Activated naive CD4-positive, alpha-beta T cell treated with anti-CD3 and anti-CD28 coated beads, Interleukin-2, amount 10 ng/mL, durations not matched to agents 7 days and 5 days (primary cell): Measurements from ENCODE around the gene CRIP2.

Experiments used
- CTCF ChIA-PET: fragments of 350-600 bp; sonication (Branson Sonifier 250); formaldehyde crosslinking; loops from one replicate; lab custom pipeline; 2021; ENCODE audit warnings: antibody characterized with exemption; lab: Charles Lee
- DNase-seq: peaks from one replicate; pipeline ENCODE4 v3.0.0-alpha.2; 2020
- H3K27ac Mint-ChIP-seq: one replicate; pipeline ENCODE4 v1.8.0; 2021; ENCODE audit warnings: mild to moderate bottlenecking, moderate library complexity, mixed read lengths
- H3K27me3 Mint-ChIP-seq: one replicate; pipeline ENCODE4 v1.8.0; 2021; ENCODE audit warnings: mild to moderate bottlenecking, mixed read lengths
- H3K36me3 Mint-ChIP-seq: one replicate; pipeline ENCODE4 v1.8.0; 2021; ENCODE audit warnings: mixed read lengths
- H3K4me1 Mint-ChIP-seq: one replicate; pipeline ENCODE4 v1.8.0; 2021; ENCODE audit warnings: mixed read lengths
- H3K4me3 Mint-ChIP-seq: one replicate; pipeline ENCODE4 v1.8.0; 2021; ENCODE audit warnings: mild to moderate bottlenecking, moderate library complexity, mixed read lengths
- H3K9me3 Mint-ChIP-seq: one replicate; pipeline ENCODE4 v1.8.0; 2021; ENCODE audit warnings: mixed read lengths

CRIP2 gene

DNA sequence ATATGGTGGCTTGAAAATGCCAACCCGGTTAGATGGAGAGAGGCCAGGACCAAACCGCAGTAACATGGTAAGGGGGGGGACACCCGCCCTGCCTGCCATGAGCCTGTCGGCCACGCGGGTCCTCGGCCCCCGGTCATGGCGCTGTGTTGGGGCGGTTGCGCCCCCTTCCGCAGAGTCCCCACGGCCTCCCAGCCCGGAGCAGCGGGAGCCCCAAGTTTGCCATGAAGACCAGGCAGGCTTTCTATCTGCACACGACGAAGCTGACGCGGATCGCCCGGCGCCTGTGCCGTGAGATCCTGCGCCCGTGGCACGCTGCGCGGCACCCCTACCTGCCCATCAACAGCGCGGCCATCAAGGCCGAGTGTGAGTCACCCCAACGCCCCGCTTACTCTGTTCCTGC is 10.1 kb upstream of the CRIP2 start:
- H3K36me3 Mint-ChIP-seq: peaks cover 9% of the 10 kb centered on the region
- H3K27me3 Mint-ChIP-seq: no peaks in the 10 kb centered on the region
- no peak overlapping the region for H3K4me3 Mint-ChIP-seq
- CTCF ChIA-PET: no interaction called here
- no peaks in the 10 kb centered on the region for H3K9me3 Mint-ChIP-seq
- no peak overlapping the region for H3K27ac Mint-ChIP-seq
- DNase-seq: no peak
- H3K4me1 Mint-ChIP-seq: no peaks in the 10 kb centered on the region

DNA sequence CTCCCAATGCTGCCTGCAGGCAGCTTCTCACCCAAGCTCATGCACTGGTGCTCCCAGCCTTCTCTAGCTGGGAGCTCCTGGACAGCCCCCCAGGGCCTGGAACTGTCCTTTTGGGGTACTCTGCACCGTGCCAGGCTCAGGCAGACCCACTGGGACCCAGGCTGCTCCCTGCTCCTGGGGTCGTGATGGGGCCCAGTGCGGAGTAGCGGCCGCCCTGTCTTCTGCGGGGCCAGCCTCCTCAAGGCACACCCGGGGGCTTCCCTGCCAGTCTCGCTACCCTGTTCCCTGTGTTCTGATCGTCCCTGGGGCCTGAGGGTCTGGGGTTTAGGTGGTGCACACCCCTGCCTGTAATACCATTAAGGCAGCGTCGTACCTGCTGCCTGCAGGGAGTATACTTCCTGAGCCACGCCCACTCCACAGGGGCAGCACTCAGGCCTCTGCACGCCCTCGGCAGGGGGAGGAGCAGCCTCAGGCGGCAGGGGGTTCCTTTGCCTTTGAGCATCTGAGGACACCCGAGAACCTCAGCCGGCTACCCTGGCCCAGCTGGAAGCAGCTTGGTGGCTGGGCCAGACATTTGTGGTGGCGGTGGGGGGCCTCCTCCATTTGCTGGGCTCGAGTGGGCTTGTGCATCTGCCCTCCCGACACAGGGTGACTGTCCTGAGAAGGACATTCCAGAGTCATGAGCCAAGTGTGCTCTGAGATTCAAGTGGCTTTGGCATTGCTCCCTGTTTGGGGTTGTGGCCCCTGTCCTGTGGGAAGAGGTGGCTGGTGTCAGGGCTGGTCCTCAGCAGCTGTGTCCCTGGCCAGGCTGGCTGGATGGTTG is 9.2 kb upstream of the CRIP2 start:
- DNase-seq: no peak
- Mint-ChIP-seq H3K27ac (no peak overlapping the region), H3K27me3 (no peaks in the 10 kb centered on the region), H3K4me3 (no peak overlapping the region), H3K36me3 (peaks cover 9% of the 10 kb centered on the region), H3K9me3 (no peaks in the 10 kb centered on the region), H3K4me1 (no peaks in the 10 kb centered on the region)
- CTCF ChIA-PET: no interaction called here

GRCh38 chr14:105466531-105467248 is 7.9 kb upstream of the CRIP2 start:
- H3K4me1 Mint-ChIP-seq: no peaks in the 10 kb centered on the region
- no peak overlapping the region for H3K27ac Mint-ChIP-seq
- peaks cover 6% of the 10 kb centered on the region for H3K36me3 Mint-ChIP-seq
- CTCF ChIA-PET: no interaction called here
- DNase-seq: no peak
- H3K4me3 Mint-ChIP-seq: no peak overlapping the region
- H3K9me3 Mint-ChIP-seq: no peaks in the 10 kb centered on the region
- no peaks in the 10 kb centered on the region for H3K27me3 Mint-ChIP-seq

DNA sequence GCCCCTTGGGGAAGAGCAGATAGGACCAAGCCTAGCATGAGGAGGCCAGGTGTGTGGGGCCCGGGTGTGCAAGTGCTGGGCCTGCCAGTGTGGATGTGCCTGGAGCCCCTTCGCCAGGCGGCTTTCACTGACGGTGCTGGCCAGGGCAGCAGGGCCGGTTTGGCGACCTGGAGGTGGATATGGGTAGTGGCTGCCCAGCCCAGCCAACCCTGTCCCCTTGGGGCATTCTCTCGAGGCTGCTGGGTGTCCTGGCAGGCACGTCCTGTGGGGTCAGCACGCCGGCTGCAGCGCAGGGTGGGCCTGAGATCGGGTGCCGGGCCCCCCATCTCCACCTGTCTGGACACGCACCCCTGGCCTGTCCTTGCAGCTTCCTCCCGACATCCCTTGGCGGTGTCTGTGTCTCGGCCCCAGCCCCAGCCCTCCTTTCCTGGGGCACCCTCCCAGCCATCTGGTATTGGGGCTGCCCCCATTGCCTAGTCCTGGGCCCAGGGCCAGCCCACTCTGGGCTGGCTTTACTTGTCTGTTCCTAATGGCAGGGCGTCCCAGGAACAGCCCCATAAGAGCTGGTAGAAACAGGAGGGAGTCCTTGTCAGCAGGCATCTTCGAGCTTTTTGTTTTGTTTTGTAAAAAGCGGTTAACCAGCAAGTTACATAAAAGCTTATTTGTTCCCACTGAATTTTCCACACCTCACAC is 7.2 kb upstream of the CRIP2 start:
- peaks cover 6% of the 10 kb centered on the region for H3K36me3 Mint-ChIP-seq
- no peak overlapping the region for H3K4me3 Mint-ChIP-seq
- no peak for DNase-seq
- H3K9me3 Mint-ChIP-seq: no peaks in the 10 kb centered on the region
- no peaks in the 10 kb centered on the region for H3K27me3 Mint-ChIP-seq
- CTCF ChIA-PET: no interaction called here
- H3K27ac Mint-ChIP-seq: no peak overlapping the region
- H3K4me1 Mint-ChIP-seq: no peaks in the 10 kb centered on the region

- no peak overlapping the region for H3K27ac Mint-ChIP-seq
These were observed 6.6 kb upstream of the CRIP2 start for GRCh38 chr14:105467942-105468471.

DNA sequence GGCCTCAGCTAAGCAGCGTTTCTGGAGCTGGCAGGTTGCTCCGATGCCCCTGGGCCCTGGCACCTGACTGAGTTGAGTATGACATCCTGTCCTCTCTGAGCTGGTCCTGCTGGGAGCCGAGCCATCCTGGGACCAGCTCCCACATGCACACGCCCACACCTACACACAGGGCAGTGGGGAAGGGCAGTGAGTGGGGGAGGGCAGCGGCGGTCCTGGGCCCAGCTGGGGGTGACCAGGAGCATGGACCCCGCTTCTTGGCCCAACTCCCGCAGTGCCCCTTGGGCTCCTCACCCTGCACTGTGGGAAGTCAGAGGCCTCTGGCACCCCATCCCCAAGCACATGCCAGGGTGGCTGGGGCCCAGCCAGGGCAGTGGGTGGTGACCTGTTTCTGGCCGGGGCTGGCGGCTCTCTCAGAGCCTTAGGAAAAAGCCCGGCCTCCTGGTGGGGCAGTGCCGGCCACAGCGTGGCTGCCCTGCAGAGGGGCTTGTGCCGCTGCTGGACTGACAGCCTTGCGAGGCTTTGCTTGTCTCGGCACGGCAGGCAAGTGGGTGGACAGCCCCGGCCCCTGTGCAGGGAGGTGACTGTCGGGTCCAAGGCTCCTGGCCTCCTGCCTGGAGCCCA is 5.9 kb upstream of the CRIP2 start:
- no peak overlapping the region for H3K4me3 Mint-ChIP-seq

More at GRCh38 chr14:105467942-105468471, 6.6 kb upstream of the CRIP2 start:
- Mint-ChIP-seq H3K4me1 (no peaks in the 10 kb centered on the region), H3K9me3 (no peaks in the 10 kb centered on the region), H3K4me3 (no peak overlapping the region), H3K27me3 (no peaks in the 10 kb centered on the region), H3K36me3 (peaks cover 4% of the 10 kb centered on the region)
- no peak for DNase-seq
- CTCF ChIA-PET: no interaction called here

DNA sequence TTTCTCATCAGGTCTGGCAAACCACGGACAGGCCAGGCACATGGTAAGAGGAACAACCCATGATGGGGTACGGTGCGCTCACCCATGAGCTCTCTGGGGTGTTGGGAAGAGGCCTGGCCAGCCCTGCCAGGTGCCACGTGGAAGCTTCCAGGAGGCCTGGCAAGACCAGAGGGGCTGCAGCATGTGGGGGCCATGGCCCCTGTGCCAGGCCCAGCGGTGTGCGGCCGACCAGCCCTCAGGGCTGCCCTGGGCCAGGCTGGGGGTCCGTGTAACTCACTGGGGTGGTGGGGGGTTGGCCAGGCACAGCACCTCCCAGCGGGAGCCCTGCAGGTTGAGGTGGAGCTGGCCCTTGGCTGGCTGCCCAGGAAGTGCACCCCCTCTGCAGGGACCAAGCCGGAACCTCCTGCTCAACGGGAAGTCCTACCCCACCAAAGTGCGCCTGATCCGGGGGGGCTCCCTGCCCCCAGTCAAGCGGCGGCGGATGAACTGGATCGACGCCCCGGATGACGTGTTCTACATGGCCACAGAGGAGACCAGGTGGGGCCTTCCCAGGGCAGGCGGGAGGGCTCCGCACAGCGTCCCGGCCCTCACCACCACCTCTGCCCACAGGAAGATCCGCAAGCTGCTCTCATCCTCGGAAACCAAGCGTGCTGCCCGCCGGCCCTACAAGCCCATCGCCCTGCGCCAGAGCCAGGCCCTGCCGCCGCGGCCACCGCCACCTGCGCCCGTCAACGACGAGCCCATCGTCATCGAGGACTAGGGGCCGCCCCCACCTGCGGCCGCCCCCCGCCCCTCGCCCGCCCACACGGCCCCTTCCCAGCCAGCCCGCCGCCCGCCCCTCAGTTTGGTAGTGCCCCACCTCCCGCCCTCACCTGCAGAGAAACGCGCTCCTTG is 4.9 kb upstream of the CRIP2 start:
- no peak overlapping the region for H3K4me3 Mint-ChIP-seq
- peaks cover 10% of the 10 kb centered on the region for H3K27me3 Mint-ChIP-seq
- CTCF ChIA-PET: interaction anchor here (1.1 kb wide), 1 partner anchor 98 kb away, joined by 3 read pairs; no protein-coding TSS in a partner anchor
- H3K9me3 Mint-ChIP-seq: no peaks in the 10 kb centered on the region
- H3K27ac Mint-ChIP-seq: no peak overlapping the region
- no peak for DNase-seq
- peaks cover 9% of the 10 kb centered on the region for H3K4me1 Mint-ChIP-seq
- peaks cover 1% of the 10 kb centered on the region for H3K36me3 Mint-ChIP-seq

More for the DNA sequence above, 5.9 kb upstream of the CRIP2 start:
- Mint-ChIP-seq H3K27me3 (peaks cover 5% of the 10 kb centered on the region), H3K9me3 (no peaks in the 10 kb centered on the region), H3K4me1 (peaks cover 6% of the 10 kb centered on the region), H3K36me3 (peaks cover 1% of the 10 kb centered on the region), H3K27ac (no peak overlapping the region)
- no peak for DNase-seq
- CTCF ChIA-PET: no interaction called here

DNA sequence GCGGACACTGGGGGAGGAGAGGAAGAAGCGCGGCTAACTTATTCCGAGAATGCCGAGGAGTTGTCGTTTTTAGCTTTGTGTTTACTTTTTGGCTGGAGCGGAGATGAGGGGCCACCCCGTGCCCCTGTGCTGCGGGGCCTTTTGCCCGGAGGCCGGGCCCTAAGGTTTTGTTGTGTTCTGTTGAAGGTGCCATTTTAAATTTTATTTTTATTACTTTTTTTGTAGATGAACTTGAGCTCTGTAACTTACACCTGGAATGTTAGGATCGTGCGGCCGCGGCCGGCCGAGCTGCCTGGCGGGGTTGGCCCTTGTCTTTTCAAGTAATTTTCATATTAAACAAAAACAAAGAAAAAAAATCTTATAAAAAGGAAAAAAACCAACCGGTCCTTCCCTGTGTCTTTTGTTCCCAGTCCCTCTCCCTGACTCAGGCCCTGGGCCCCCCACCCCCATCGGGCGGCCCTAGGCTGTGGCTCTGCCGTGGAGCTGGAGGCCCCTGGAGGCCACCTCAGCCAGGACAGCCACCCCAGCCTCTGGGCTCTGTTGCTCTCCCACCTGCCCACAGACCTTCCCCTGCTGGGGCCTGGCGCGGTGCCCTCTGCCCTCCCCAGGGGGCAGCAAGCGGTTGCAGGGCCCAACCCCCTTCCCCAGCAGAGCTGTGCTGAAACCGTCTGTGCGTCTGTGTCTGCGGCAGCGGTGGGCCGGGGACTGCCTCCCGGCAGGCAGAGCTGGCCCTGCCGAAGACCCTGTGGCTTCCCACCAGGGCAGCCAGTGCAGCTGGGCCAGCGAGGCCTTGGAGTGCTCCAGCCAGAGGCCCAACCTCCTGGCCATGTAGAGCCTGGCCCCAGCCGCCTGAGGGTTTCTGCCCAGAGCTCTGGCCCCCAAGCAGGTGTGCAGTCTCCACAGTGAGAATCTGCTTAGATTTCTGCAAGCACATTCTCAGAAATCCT is 4.0 kb upstream of the CRIP2 start:
- H3K36me3 Mint-ChIP-seq: peaks cover 1% of the 10 kb centered on the region
- H3K4me1 Mint-ChIP-seq: peaks cover 9% of the 10 kb centered on the region
- CTCF ChIA-PET: interaction anchor here (0.7 to 1.4 kb wide), 3 partner anchors 10 to 99 kb away, joined by 3 to 10 read pairs (median 3); no protein-coding TSS in a partner anchor
- H3K27me3 Mint-ChIP-seq: peaks cover 16% of the 10 kb centered on the region
- DNase-seq: no peak
- no peaks in the 10 kb centered on the region for H3K9me3 Mint-ChIP-seq
- H3K27ac Mint-ChIP-seq: no peak overlapping the region
- H3K4me3 Mint-ChIP-seq: no peak overlapping the region

- CTCF ChIA-PET: interaction anchor here (1.4 kb wide), 1 partner anchor 9 kb away, joined by 10 read pairs; no protein-coding TSS in a partner anchor
- Mint-ChIP-seq H3K4me1 (peaks cover 9% of the 10 kb centered on the region), H3K9me3 (no peaks in the 10 kb centered on the region), H3K27ac (no peak overlapping the region), H3K4me3 (no peak overlapping the region), H3K36me3 (no peaks in the 10 kb centered on the region), H3K27me3 (peaks cover 24% of the 10 kb centered on the region)
- no peak for DNase-seq
These were observed 3.3 kb upstream of the CRIP2 start for GRCh38 chr14:105471297-105471821.

GRCh38 chr14:105471823-105472485 is 2.7 kb upstream of the CRIP2 start:
- Mint-ChIP-seq H3K27me3 (peaks cover 30% of the 10 kb centered on the region), H3K36me3 (no peaks in the 10 kb centered on the region), H3K9me3 (no peaks in the 10 kb centered on the region), H3K4me1 (peaks cover 9% of the 10 kb centered on the region), H3K27ac (no peak overlapping the region), H3K4me3 (no peak overlapping the region)
- CTCF ChIA-PET: interaction anchor here (1.4 kb wide), 1 partner anchor 9 kb away, joined by 10 read pairs; no protein-coding TSS in a partner anchor
- no peak for DNase-seq

GRCh38 chr14:105472486-105472991 is 2.1 kb upstream of the CRIP2 start:
- no peak overlapping the region for H3K27ac Mint-ChIP-seq
- CTCF ChIA-PET: no interaction called here
- H3K4me1 Mint-ChIP-seq: peaks cover 14% of the 10 kb centered on the region
- DNase-seq: no peak
- peaks cover 36% of the 10 kb centered on the region for H3K27me3 Mint-ChIP-seq
- no peak overlapping the region for H3K4me3 Mint-ChIP-seq
- no peaks in the 10 kb centered on the region for H3K9me3 Mint-ChIP-seq
- H3K36me3 Mint-ChIP-seq: peaks cover 2% of the 10 kb centered on the region
